ENCODE data around the gene LCNL1.

- no peak for TF ChIP-seq EZH2 (IDR thresholded peaks at IDR 0.05; ENCODE audit: borderline replicate concordance, low read depth, low read length, poor library complexity, severe bottlenecking)
- no peak for TF ChIP-seq CTCF (conservative IDR thresholded peaks at IDR 0.05; ENCODE audit: low read depth, low read length)
Measured at GRCh38 chr9:137022662-137023008, 39.8 kb downstream of the LCNL1 start.

Measured in A673 (cell line).